ENCODE measurements around the gene CXCL1.

The CXCL1 gene

GRCh38 chr4:73864961-73865360 is 4.2 kb upstream of the CXCL1 start:
- DNase-seq (ENCODE audit: low read depth, low spot score), result no peak
- no peak for TF ChIP-seq CTCF (IDR thresholded peaks at IDR 0.05; ENCODE audit: insufficient read depth, low read length, missing control alignments)
- ChIA-PET POLR2A (no interaction called here), CTCF (interaction anchor here (0.6 to 3.1 kb wide), 5 partner anchors 9 to 202 kb away, joined by 3 to 9 read pairs (median 3); partner anchors contain the start of gene PF4V1)
- H3K4me3 ChIP-seq (ENCODE audit: low read depth, low read length), result no peak overlapping the region

DNA sequence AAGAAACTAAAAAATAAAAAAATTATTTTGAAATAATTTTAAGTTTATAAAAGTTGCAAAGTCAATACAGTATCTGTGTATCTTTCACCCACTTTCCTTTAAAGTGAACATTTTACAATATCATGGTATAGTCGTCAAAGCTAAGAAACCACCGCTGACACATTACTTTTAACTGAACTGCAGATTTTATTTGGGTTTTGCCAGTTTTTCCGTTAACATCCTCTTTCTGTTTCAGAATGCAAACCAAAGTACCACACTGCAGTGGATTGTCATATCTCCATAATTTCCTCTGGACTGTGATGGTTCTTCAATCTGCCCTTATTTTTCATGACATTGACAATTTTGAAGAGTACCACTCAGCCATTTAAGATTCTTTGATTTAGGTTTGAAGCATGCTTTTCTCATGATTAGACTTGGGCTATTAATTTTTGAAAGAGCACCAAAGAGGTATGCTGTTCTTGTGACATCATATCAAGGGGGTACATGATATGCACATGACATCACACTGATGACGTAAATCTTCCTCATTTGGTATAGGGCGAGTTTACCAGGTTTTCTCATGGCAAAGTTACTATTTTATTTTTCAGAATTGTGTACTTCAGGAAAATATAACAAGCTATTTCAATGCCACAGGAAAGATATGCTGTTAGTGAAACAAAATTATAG is 3.6 kb upstream of the CXCL1 start:
- ChIA-PET POLR2A (no interaction called here), CTCF (interaction anchor here (0.7 to 3.1 kb wide), 3 partner anchors 17 to 203 kb away, joined by 3 to 9 read pairs (median 3); no protein-coding TSS in a partner anchor)
- TF ChIP-seq CTCF (IDR thresholded peaks at IDR 0.05; ENCODE audit: insufficient read depth, low read length, missing control alignments), result no peak
- no peak for DNase-seq (ENCODE audit: low read depth, low spot score)
- no peak overlapping the region for H3K4me3 ChIP-seq (ENCODE audit: low read depth, low read length)

DNA sequence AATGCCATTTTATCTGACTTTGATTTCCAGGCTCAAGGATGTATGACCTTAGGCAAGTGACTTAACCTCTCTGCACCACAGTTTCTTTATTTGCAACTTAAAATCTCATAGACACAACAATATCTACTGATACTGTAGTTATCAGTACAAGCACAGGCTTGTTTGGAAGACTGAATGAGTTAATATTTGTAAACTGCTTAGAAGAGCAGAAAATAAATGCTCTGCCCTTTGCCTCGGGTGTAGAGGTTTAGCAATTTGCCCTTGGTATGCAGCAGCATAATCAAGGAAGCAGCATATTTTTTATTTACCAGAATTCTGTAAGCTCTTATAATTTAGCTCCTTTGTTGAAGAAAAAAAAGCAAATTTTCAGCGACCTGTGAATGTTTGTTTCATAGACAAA is 2.9 kb upstream of the CXCL1 start:
- POLR2A ChIA-PET, result no interaction called here
- CTCF ChIA-PET, result interaction anchor here (1.2 kb wide), 1 partner anchor 16 kb away, joined by 3 read pairs; no protein-coding TSS in a partner anchor
- TF ChIP-seq CTCF (IDR thresholded peaks at IDR 0.05; ENCODE audit: insufficient read depth, low read length, missing control alignments), result no peak
- H3K4me3 ChIP-seq (ENCODE audit: low read depth, low read length), result no peak overlapping the region
- DNase-seq (ENCODE audit: low read depth, low spot score), result no peak

GRCh38 chr4:73867783-73868182 is 1.4 kb upstream of the CXCL1 start:
- no peak for TF ChIP-seq CTCF (IDR thresholded peaks at IDR 0.05; ENCODE audit: insufficient read depth, low read length, missing control alignments)
- no peak for DNase-seq (ENCODE audit: low read depth, low spot score)
- CTCF ChIA-PET, result interaction anchor here (1.1 to 1.6 kb wide), 2 partner anchors 11 to 24 kb away, joined by 3 to 4 read pairs; no protein-coding TSS in a partner anchor
- POLR2A ChIA-PET, result no interaction called here
- no peak overlapping the region for H3K4me3 ChIP-seq (ENCODE audit: low read depth, low read length)

GRCh38 chr4:73868206-73869129 is 725 bp upstream of the CXCL1 start:
- no peak for TF ChIP-seq CTCF (IDR thresholded peaks at IDR 0.05; ENCODE audit: insufficient read depth, low read length, missing control alignments)
- ChIA-PET POLR2A (no interaction called here), CTCF (interaction anchor here (1.0 to 1.6 kb wide), 6 partner anchors 9 to 138 kb away, joined by 3 to 6 read pairs (median 4); no protein-coding TSS in a partner anchor)
- DNase-seq (ENCODE audit: low read depth, low spot score), result no peak
- H3K4me3 ChIP-seq (ENCODE audit: low read depth, low read length), result peak overlapping the region; percentile 59

DNA sequence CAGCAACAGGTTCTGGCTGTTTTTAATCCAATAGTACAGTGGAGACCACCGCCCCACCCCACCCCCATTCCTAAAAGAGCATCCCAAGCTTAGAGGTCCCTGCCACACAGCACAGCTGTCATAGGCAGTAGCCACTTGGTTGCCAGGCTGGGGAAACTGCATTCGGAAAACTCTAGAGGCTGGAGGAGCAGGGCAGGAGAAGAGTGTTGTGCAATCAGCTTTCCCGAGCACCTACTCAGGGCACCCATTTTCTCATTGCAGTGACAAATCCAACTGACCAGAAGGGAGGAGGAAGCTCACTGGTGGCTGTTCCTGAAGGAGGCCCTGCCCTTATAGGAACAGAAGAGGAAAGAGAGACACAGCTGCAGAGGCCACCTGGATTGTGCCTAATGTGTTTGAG is 1.1 kb downstream of the CXCL1 start:
- no peak for DNase-seq (ENCODE audit: low read depth, low spot score)
- no peak overlapping the region for H3K4me3 ChIP-seq (ENCODE audit: low read depth, low read length)
- POLR2A ChIA-PET, result no interaction called here
- TF ChIP-seq CTCF (IDR thresholded peaks at IDR 0.05; ENCODE audit: insufficient read depth, low read length, missing control alignments), result no peak
- CTCF ChIA-PET, result no interaction called here
